Left renal cortex interstitium (tissue), 4 donors: ENCODE data around the gene KIAA0513. TPM values are rescaled to one million over a fixed set of nuclear protein-coding genes. Genes with fewer than 3 reads are reported as not detected.

ENCODE experiments used
- DNase-seq, 4 donors: peaks; one replicate each; pipeline ENCODE4 v3.0.0-alpha.2; 2013; ENCODE audit warnings: low read depth in 4 of 4, low spot score in 2 of 4, missing footprints in 1 of 4
- polyA plus RNA-seq, 4 donors: library from polyadenylated mRNA; unstranded; fragments of 120-200 nt; gene quantifications; one replicate each; pipeline ENCODE4 v1.2.1, GENCODE V29; 2013; ENCODE audit not compliant: insufficient read length in 4 of 4

Gene KIAA0513
- polyA plus RNA-seq, 4 donors = 4.7 to 5.6 (median 5.4) TPM

DNA sequence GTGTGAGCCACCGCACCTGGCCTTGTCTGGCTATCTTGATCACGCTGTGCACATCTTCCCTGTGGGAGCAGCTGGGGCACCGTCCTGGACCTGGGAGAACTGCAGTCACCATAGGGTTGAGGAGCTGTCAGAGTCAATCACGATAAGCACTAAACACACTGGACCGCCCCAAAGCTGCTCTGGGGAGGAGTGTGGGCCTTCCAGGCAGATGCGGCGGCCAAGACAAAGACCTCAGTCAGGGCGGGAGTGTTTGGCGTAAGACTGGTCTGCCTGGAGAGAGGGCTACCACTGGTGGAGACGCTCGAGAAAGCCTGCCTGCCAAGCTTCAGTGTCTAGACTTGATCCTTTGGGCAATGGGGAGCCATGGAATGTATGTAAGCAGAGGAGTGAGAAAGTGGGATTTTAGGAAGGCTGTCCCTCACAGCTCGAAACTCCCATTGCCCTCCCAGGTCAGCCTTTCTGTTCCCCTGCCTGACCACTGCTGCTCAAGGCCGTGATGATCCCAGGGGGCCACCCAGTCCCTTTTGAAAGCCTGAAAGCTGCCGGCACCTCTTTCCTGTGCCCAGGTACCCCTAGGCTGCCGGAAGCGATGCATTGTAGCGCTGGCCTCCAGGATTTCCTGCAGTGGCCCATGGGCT lies 114.0 kb downstream of the KIAA0513 start:
- no peak for DNase-seq

DNA sequence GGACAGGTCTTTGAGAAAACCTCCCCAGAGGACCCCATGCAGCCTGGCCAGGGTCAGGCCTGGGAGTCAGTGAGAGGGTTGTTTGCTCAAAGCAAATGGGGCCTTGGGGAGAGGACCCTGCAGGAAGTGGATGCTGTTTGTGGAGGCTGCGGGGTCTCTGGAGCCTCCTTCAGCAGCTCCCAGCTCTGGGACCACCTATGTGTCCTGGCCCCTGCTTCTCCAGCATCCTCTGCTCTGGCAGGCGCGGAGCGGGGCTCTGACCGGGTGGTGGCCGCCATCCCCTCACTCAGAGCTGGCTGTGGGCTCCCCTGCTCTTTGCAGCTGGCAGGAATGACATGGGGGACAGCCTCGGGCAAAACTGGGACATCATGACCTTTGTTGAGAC lies 114.5 kb downstream of the KIAA0513 start:
- DNase-seq = no peak

DNA sequence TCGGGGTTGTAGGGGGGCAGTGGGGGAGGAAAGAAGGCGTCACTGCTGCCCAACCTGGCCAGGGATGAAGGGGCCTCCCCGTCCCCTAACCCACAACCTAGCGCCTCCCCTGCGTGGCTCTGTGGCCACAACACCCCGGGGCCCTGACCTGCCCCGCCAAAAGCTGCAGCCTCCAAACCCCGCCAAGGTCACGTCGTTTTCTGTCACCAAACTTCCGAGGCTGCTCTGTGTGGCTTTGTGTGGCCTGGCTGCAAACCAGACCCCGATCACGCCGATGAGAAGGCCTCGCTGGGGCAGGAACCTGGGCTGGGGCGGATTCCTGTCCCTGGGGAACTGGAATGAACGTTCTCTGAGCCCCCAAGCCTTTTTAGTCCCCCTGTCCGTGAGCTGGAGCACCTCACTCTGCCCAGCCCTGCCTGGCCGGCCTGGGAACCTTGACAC lies 115.2 kb downstream of the KIAA0513 start:
- no peak for DNase-seq

Other genes starting within 250 kb of the KIAA0513 start
- gene CRISPLD2, start 207.8 kb upstream of the KIAA0513 start, polyA plus RNA-seq = 1 to 10 TPM; 7.2 to 8.3 (median 8.0) TPM
- 10 to 100 TPM; 43.3 to 59.3 (median 55.3) TPM for gene ZDHHC7, start 16.3 kb upstream of the KIAA0513 start, polyA plus RNA-seq
- under 1 TPM in 3 of 4 donors, not detected in 1; 0.21 to 0.22 (median 0.21) TPM for gene CIBAR2, start 84.7 kb downstream of the KIAA0513 start, polyA plus RNA-seq